ENCODE data around the gene MS4A8. TPM values are rescaled to one million over a fixed set of nuclear protein-coding genes. Genes with fewer than 3 reads are reported as not detected.
"Not testable (repeated sequence)": the region's sequence is repeated elsewhere in the genome, so short reads cannot be mapped to it uniquely, and the experiment has no call there.

MS4A8 gene, protein sequence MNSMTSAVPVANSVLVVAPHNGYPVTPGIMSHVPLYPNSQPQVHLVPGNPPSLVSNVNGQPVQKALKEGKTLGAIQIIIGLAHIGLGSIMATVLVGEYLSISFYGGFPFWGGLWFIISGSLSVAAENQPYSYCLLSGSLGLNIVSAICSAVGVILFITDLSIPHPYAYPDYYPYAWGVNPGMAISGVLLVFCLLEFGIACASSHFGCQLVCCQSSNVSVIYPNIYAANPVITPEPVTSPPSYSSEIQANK
- total RNA-seq, result not detected

DNA sequence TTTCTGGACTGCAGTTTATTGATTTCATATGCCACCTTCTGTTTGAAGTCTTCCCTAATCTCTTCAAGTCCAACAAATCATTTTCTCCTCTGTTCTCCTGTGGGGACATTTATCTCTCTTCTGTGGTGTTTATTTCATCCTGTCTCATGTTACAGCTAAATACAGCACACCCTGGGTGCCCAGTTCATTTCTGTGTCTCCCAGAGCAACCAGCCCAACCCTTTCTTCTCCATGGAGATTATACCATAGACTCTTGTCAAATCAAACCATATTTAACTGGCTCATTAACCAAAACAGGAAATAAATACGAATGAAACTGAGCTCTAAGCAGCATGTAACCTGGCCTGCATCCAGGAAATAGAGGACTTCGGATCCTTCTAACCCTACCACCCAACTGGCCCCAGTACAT is at the start of gene MS4A8:
MS4A8 (plus strand) TSS at position 329 of the 408 bp plus-strand sequence. CDS start 1,249 bp downstream, outside the sequence.
- no peak within 1 kb of the TSS for H3K4me3 ChIP-seq

GRCh38 chr11:60657888-60658287 is 41.5 kb upstream of the MS4A8 start:
- Histone ChIP-seq H3K9me3 (no peaks in the 10 kb centered on the region), H3K4me3 (no peak overlapping the region), H3K36me3 (no peaks in the 10 kb centered on the region), H3K4me1 (no peaks in the 10 kb centered on the region), H3K27me3 (no peaks in the 10 kb centered on the region), H3K27ac (no peak overlapping the region)
- no peak for DNase-seq
- intact Hi-C loops (cut with DNase I), result no loop called here
- TF ChIP-seq, protein P1, sequence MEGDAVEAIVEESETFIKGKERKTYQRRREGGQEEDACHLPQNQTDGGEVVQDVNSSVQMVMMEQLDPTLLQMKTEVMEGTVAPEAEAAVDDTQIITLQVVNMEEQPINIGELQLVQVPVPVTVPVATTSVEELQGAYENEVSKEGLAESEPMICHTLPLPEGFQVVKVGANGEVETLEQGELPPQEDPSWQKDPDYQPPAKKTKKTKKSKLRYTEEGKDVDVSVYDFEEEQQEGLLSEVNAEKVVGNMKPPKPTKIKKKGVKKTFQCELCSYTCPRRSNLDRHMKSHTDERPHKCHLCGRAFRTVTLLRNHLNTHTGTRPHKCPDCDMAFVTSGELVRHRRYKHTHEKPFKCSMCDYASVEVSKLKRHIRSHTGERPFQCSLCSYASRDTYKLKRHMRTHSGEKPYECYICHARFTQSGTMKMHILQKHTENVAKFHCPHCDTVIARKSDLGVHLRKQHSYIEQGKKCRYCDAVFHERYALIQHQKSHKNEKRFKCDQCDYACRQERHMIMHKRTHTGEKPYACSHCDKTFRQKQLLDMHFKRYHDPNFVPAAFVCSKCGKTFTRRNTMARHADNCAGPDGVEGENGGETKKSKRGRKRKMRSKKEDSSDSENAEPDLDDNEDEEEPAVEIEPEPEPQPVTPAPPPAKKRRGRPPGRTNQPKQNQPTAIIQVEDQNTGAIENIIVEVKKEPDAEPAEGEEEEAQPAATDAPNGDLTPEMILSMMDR (IDR thresholded peaks at IDR 0.05), result peak in 1 of 6 experiments; percentile 7
- TF ChIP-seq POLR2A (IDR thresholded peaks at IDR 0.05), result no peak
- 86 to 88% methylated on average over 4 of the region's 4 CpGs for WGBS, 2 donors

More for the DNA sequence above, at the start of gene MS4A8:
- intact Hi-C loops (cut with DNase I), result no loop called here
- no peaks in the 10 kb centered on the region for H3K36me3 ChIP-seq
- no peaks in the 10 kb centered on the region for H3K9me3 ChIP-seq
- H3K4me1 ChIP-seq, result no peaks in the 10 kb centered on the region
- no peak within 1 kb of the TSS for H3K27ac ChIP-seq
- DNase-seq, result no peak
- WGBS, 2 donors, result 13 to 15% methylated on average over 2 of the region's 2 CpGs
- no peaks in the 10 kb centered on the region for H3K27me3 ChIP-seq
- TF ChIP-seq POLR2A (IDR thresholded peaks at IDR 0.05), result no peak
- TF ChIP-seq, protein P1 (IDR thresholded peaks at IDR 0.05), result no peak

- H3K27me3 ChIP-seq, result no peaks in the 10 kb centered on the region
- intact Hi-C loops (cut with DNase I), result no loop called here
- H3K9me3 ChIP-seq, result no peaks in the 10 kb centered on the region
- no peaks in the 10 kb centered on the region for H3K36me3 ChIP-seq
- H3K4me1 ChIP-seq, result no peaks in the 10 kb centered on the region
- H3K27ac ChIP-seq, result no peak overlapping the region
- TF ChIP-seq, protein P1 (IDR thresholded peaks at IDR 0.05), result no peak
- TF ChIP-seq POLR2A (IDR thresholded peaks at IDR 0.05), result no peak
- DNase-seq, result no peak
- H3K4me3 ChIP-seq, result no peak overlapping the region
- 13 to 42% methylated on average over 1 of the region's 1 CpG for WGBS, 2 donors
Measured at GRCh38 chr11:60658409-60658808, 41.0 kb upstream of the MS4A8 start.

DNA sequence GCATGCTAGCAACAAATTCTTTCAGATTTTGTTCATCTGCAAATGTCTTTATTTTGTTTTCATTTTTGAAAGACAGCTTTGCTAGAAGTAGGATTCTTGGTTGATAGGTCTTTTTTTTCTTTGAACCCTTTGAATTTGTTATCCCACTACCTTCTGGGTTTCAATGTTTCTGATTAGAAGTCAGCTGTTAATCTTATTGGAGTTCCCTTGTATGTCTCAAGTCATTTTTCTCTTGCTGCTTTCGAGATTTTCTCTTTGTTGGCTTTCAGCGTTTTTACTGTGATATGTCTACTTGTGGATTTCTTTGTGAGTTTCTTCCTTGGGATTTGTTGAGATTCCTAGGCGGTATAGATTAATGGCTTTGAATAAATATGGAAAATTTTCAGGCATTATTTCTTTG is 27.2 kb upstream of the MS4A8 start:
- WGBS, 2 donors, result 79 to 83% methylated on average over 3 of the region's 3 CpGs
- H3K27ac ChIP-seq, result no peak overlapping the region
- H3K27me3 ChIP-seq, result no peaks in the 10 kb centered on the region
- H3K9me3 ChIP-seq, result peaks cover 0 to 19% (median 3%) of the 10 kb centered on the region in 3 donors
- no peaks in the 10 kb centered on the region for H3K36me3 ChIP-seq
- H3K4me1 ChIP-seq, result no peaks in the 10 kb centered on the region
- H3K4me3 ChIP-seq, result no peak overlapping the region
- intact Hi-C loops (cut with DNase I), result no loop called here
- DNase-seq, result no peak
- TF ChIP-seq, protein P1 (IDR thresholded peaks at IDR 0.05), result no peak
- TF ChIP-seq POLR2A (IDR thresholded peaks at IDR 0.05), result no peak

- peaks cover 0 to 26% (median 15%) of the 10 kb centered on the region in 3 donors for H3K9me3 ChIP-seq
- WGBS, 2 donors, result 71% methylated on average over 1 of the region's 2 CpGs; no CpG with 5 or more reads in 1 of the 2 donors
- H3K4me1 ChIP-seq, result not testable (repeated sequence)
Measured at GRCh38 chr11:60678231-60678630, 21.2 kb upstream of the MS4A8 start.

More at GRCh38 chr11:60678231-60678630, 21.2 kb upstream of the MS4A8 start:
- intact Hi-C loops (cut with DNase I); H3K36me3 ChIP-seq; H3K4me3 ChIP-seq; H3K27ac ChIP-seq; H3K27me3 ChIP-seq; DNase-seq: not testable (repeated sequence)

Measured in esophagus squamous epithelium (tissue), 5 donors.